GM19463 (cell line): ENCODE data around the gene SYN1.

Experiments
- ATAC-seq: cut with Tn5 transposase; IDR thresholded peaks from one replicate; pipeline ENCODE4 v1.9.1; 2021; ENCODE audit warnings: mild to moderate bottlenecking, moderate library complexity; ENCODE audit not compliant: unreplicated experiment

The SYN1 gene

GRCh38 chrX:47597222-47597621 is 22.4 kb downstream of the SYN1 start:
- no peak for ATAC-seq

- no peak for ATAC-seq
Observed at GRCh38 chrX:47596256-47596655, 23.4 kb downstream of the SYN1 start.

DNA sequence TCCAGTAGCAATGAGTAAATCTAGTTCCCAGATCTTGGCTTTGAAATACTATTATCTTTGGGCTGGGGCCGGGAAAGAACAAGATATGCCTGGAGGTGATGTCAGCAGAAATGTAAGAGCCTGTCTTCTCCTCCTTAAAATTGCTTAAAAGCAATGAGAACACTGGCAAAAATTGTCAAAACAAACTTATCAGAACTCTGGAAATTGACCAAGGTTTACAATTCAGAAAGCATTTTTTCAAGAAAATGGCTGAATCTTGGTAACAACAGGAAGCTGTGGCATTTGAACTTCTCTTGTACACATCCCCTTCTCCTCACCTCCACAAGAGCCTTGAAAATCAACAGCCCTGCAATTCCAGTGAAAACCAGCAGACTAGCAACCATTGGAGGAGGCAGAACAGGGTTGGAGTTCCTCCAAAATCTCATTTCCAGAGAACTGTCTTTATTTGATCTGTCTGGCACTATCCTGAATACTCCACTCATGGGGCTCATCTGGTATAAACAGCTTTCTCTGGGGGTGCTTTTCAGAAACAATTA is 23.9 kb downstream of the SYN1 start:
- no peak for ATAC-seq

GRCh38 chrX:47593522-47593921 is 26.1 kb downstream of the SYN1 start:
- ATAC-seq, result no peak

DNA sequence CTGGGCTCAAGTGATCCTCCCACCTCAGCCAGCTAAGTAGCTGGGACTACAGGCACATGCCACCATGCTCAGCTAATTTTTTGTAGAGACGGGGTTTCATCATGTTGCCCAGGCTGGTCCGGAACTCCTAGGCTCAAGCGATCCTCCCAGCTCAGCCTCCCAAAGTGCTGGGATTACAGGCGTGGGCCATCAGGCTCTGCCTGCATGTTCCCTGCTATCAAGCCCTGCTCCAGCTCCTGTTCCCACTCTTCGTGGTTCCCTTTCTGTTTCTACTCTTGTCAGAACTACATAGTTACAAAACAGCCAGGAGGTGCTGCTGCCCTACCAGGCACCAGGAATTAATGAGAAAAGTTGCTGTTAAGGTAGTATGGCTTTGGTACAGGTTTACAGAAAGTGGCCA is 28.7 kb downstream of the SYN1 start:
- no peak for ATAC-seq

GRCh38 chrX:47587906-47588735 is 31.5 kb downstream of the SYN1 start:
- no peak for ATAC-seq

GRCh38 chrX:47587091-47587891 is 32.4 kb downstream of the SYN1 start:
- ATAC-seq, result no peak

GRCh38 chrX:47586043-47586787 is 33.4 kb downstream of the SYN1 start:
- no peak for ATAC-seq

GRCh38 chrX:47585273-47585672 is 34.4 kb downstream of the SYN1 start:
- no peak for ATAC-seq

DNA sequence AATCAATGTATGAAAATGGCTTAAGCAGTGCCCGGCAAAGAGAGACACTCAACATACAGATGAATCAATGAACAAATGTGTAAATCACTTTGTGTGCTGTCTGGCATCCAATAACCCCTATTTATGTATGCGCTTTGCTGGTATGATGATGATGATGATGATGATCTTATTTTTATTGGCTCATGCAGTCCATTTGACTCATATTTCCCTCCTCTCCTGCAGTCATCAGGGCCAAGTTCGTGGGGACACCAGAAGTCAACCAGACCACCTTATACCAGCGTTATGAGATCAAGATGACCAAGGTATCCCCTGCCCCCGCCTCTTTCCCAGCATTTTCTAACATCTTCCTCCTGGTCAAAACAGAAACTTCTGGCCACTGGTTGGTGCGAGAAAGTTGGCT is 34.9 kb downstream of the SYN1 start:
- ATAC-seq, result no peak

DNA sequence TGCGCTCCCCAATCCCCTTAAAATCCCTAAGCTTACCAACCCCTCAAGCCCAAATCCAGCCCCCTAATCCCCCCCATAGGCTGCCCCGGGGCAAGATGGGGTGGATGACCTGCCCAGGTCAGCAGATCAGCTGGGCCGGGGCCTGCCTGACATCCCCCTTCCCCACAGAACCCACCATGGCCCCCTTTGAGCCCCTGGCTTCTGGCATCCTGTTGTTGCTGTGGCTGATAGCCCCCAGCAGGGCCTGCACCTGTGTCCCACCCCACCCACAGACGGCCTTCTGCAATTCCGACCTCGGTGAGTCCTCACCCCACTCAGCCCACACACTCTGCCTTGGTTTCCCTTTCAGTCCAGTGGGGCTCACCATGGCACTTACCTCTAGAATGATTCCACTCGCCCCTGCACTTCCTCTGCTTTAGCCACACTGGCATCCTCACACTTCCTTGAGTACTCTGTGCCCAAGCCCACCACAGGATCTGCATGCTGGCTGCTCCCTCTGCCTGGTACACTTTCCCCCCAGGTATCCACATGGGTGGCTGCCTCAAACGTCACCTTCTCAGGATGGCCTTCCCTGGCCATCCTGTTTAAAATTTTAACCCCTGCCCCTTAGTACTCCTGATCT is 36.3 kb downstream of the SYN1 start:
- ATAC-seq, result no peak

- ATAC-seq, result peak; percentile 93
Observed at GRCh38 chrX:47581731-47582647, 37.7 kb downstream of the SYN1 start, which contains the start of gene TIMP1. TSS of gene TIMP1 (plus strand) at chrX:47582436. CDS start at chrX:47583416, 980 bp downstream.

GRCh38 chrX:47579537-47579936 is 40.1 kb downstream of the SYN1 start:
- no peak for ATAC-seq

DNA sequence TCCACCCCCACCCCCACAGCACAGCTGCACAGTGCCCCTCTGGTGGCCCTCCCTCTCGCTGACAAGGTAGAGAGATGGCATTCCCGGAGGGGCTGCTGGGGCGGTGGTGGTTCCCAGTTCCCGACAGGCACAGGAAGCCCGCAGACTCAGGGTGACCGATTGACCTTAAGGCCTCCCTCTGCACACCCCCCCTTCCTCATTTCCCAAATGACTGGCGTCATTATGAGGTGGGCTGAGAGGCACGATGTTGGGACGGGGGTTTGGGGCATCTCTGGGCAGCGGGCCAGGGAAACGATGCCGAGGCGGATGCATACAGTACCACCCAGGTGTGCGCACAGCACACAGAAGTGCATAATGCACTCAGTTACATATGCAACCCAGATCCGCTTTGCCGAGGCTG is 41.0 kb downstream of the SYN1 start:
- ATAC-seq, result no peak

DNA sequence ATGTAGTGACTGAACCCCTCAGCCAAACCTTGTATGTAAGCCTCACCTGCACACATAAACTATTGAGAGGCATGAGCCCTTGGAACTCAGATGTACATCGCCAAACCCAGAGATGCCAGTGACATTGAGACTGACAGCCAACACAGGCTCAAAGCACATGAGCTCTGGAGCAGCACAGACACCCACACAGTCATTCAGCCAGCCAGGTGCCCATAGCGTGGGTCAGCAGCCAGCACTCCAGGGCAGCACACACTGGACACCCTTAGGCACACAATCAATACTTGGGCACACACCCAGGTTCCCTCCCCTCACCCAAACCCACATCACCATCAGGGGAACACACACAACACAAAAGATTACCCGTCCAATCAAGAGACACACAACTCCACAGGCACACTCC is 41.8 kb downstream of the SYN1 start:
- ATAC-seq, result no peak

GRCh38 chrX:47577424-47577823 is 42.2 kb downstream of the SYN1 start:
- ATAC-seq, result no peak

DNA sequence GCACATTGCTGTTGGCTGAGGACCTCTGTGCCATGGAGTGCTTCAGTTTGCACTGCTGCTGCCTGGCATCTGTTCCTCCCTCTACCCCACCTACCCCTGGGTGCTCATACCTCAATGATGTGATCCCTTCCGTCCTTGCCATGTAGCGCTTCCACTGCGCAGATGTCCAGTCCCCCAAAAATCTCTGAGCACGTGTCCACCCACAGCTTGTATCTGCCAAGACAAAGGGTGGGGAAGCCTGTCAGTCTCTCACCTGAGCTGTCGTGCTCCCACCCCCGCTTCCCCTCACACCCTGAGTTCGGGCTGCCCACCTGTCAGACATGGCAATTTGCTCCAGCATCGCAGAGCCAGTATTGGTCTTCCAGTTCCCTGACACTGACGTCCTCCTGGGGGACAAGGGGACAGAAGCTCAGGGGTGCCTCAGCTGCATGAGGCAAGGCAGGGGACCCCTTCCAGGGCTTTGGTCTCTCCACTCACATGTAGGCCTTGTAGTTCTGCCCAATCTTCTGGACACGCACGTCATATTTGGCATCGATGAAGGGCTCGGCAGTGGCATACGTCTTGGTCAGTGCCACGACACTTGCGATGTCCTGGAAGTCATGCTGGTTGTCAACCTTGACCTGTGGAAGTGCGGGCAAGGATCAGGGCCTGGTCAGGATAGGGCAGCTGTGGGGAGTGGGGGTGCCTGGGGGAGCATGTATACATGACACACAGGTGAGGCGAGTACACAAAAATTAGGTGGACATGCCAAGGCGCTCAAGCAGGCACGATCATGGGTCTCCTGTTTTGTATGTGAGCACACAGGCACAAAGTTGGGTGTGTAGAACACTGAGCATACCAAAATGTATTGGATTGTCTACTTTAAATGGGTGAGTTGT is 43.4 kb downstream of the SYN1 start:
- no peak for ATAC-seq

GRCh38 chrX:47574547-47575301 is 44.9 kb downstream of the SYN1 start:
- ATAC-seq, result no peak
